ENCODE measurements around the gene TTLL3. TPM values are rescaled to one million over a fixed set of nuclear protein-coding genes. Genes with fewer than 3 reads are reported as not detected.
A peak's percentile ranks its signal among the peaks of the same experiment; 100 is the strongest.
"Not testable (repeated sequence)": the region's sequence is repeated elsewhere in the genome, so short reads cannot be mapped to it uniquely, and the experiment has no call there.

The TTLL3 gene
- total and polyA plus RNA-seq, 3 experiments from 2014 or later = 3.8 to 19.1 (median 18.8) TPM

GRCh38 chr3:9848860-9849259, 38.8 kb downstream of the TTLL3 start:
- H3K4me3 ChIP-seq (ENCODE audit: low read length); H3K9me3 Mint-ChIP-seq; H3K9me3 ChIP-seq (ENCODE audit: low read length); H3K36me3 Mint-ChIP-seq; H3K27ac ChIP-seq (ENCODE audit: low read depth, low read length); H3K4me1 ChIP-seq (ENCODE audit: insufficient read depth, low read length); H3K27me3 ChIP-seq (ENCODE audit: insufficient read depth, low read length, poor library complexity, severe bottlenecking); POLR2A ChIA-PET; H3K36me3 ChIP-seq (ENCODE audit: insufficient read depth, low read length): not testable (repeated sequence)
- Mint-ChIP-seq H3K4me1 (peaks cover 2 to 20% (median 18%) of the 10 kb centered on the region in 3 donors), H3K4me3 (peak overlapping the region in 1 of 7 donors; percentile 78), H3K27ac (peak overlapping the region in 1 of 8 donors; percentile 32), H3K27me3 (peaks cover 2 to 13% of the 10 kb centered on the region in 2 donors)
- peak in 2 of 5 donors; percentile 22 to 42 for DNase-seq
- CTCF ChIA-PET = interaction anchor here (0.6 to 1.4 kb wide), 7 partner anchors 20 to 97 kb away, joined by 3 to 4 read pairs (median 3); partner anchors contain the start of genes CRELD1 and JAGN1

GRCh38 chr3:9851383-9851782, 41.3 kb downstream of the TTLL3 start:
- H3K9me3 ChIP-seq (ENCODE audit: low read length); DNase-seq; H3K36me3 Mint-ChIP-seq; H3K36me3 ChIP-seq (ENCODE audit: insufficient read depth, low read length); H3K4me1 ChIP-seq (ENCODE audit: insufficient read depth, low read length); H3K27ac Mint-ChIP-seq; H3K27me3 ChIP-seq (ENCODE audit: insufficient read depth, low read length, poor library complexity, severe bottlenecking); H3K27ac ChIP-seq (ENCODE audit: low read depth, low read length); H3K4me3 ChIP-seq (ENCODE audit: low read length); H3K9me3 Mint-ChIP-seq; H3K4me3 Mint-ChIP-seq; POLR2A ChIA-PET: not testable (repeated sequence)
- CTCF ChIA-PET = interaction anchor here (1.6 kb wide), 1 partner anchor 81 kb away, joined by 4 read pairs; no protein-coding TSS in a partner anchor
- H3K27me3 Mint-ChIP-seq = peaks cover 4 to 13% of the 10 kb centered on the region in 2 donors
- H3K4me1 Mint-ChIP-seq = peaks cover 3 to 11% (median 11%) of the 10 kb centered on the region in 3 donors

GRCh38 chr3:9851926-9852325, 41.9 kb downstream of the TTLL3 start:
- H3K9me3 Mint-ChIP-seq, POLR2A ChIA-PET: not testable (repeated sequence)

GRCh38 chr3:9852528-9852927, 42.5 kb downstream of the TTLL3 start:
- H3K27ac ChIP-seq (ENCODE audit: low read depth, low read length) = no peak overlapping the region
- H3K4me1 ChIP-seq (ENCODE audit: insufficient read depth, low read length) = no peaks in the 10 kb centered on the region
- DNase-seq = no peak
- H3K36me3 ChIP-seq (ENCODE audit: insufficient read depth, low read length) = no peaks in the 10 kb centered on the region
- Mint-ChIP-seq H3K4me1 (peaks cover 3 to 11% (median 11%) of the 10 kb centered on the region in 3 donors), H3K27ac (no peak overlapping the region), H3K36me3 (no peaks in the 10 kb centered on the region), H3K4me3 (no peak overlapping the region), H3K9me3 (no peaks in the 10 kb centered on the region), H3K27me3 (peaks cover 4 to 13% of the 10 kb centered on the region in 2 donors)
- ChIA-PET POLR2A (no interaction called here), CTCF (no interaction called here)
- H3K27me3 ChIP-seq (ENCODE audit: insufficient read depth, low read length, poor library complexity, severe bottlenecking) = no peaks in the 10 kb centered on the region
- H3K4me3 ChIP-seq (ENCODE audit: low read length) = no peak overlapping the region
- H3K9me3 ChIP-seq (ENCODE audit: low read length) = no peaks in the 10 kb centered on the region

More at GRCh38 chr3:9851926-9852325, 41.9 kb downstream of the TTLL3 start:
- not testable (repeated sequence) for H3K4me3 Mint-ChIP-seq; H3K27me3 ChIP-seq (ENCODE audit: insufficient read depth, low read length, poor library complexity, severe bottlenecking); H3K36me3 Mint-ChIP-seq; DNase-seq; H3K27ac ChIP-seq (ENCODE audit: low read depth, low read length); H3K36me3 ChIP-seq (ENCODE audit: insufficient read depth, low read length); H3K4me3 ChIP-seq (ENCODE audit: low read length); H3K27ac Mint-ChIP-seq; H3K9me3 ChIP-seq (ENCODE audit: low read length); H3K4me1 ChIP-seq (ENCODE audit: insufficient read depth, low read length)
- Mint-ChIP-seq H3K27me3 (peaks cover 4 to 13% of the 10 kb centered on the region in 2 donors), H3K4me1 (peaks cover 3 to 11% (median 11%) of the 10 kb centered on the region in 3 donors)
- CTCF ChIA-PET = interaction anchor here (1.6 kb wide), 1 partner anchor 81 kb away, joined by 4 read pairs; no protein-coding TSS in a partner anchor

- H3K27me3 ChIP-seq (ENCODE audit: insufficient read depth, low read length, poor library complexity, severe bottlenecking); POLR2A ChIA-PET; H3K9me3 ChIP-seq (ENCODE audit: low read length); H3K4me3 ChIP-seq (ENCODE audit: low read length); DNase-seq; H3K36me3 Mint-ChIP-seq; H3K36me3 ChIP-seq (ENCODE audit: insufficient read depth, low read length); H3K27ac ChIP-seq (ENCODE audit: low read depth, low read length); H3K27ac Mint-ChIP-seq; H3K4me1 ChIP-seq (ENCODE audit: insufficient read depth, low read length); H3K9me3 Mint-ChIP-seq: not testable (repeated sequence)
- CTCF ChIA-PET = interaction anchor here (1.1 kb wide), 1 partner anchor 11 kb away, joined by 5 read pairs; the partner anchor contains the start of gene RPUSD3
- Mint-ChIP-seq H3K4me1 (peaks cover 3 to 11% (median 11%) of the 10 kb centered on the region in 3 donors), H3K4me3 (peak overlapping the region in 2 of 7 donors; percentile 9 to 13), H3K27me3 (peaks cover 4 to 13% of the 10 kb centered on the region in 2 donors)
These were observed 44.4 kb downstream of the TTLL3 start for GRCh38 chr3:9854291-9854940.

- DNase-seq = no peak
- ChIA-PET POLR2A (no interaction called here), CTCF (no interaction called here)
These were observed 45.5 kb downstream of the TTLL3 start for GRCh38 chr3:9855594-9855993.

GRCh38 chr3:9859530-9860025, 49.5 kb downstream of the TTLL3 start:
- H3K4me1 ChIP-seq (ENCODE audit: insufficient read depth, low read length) = no peaks in the 10 kb centered on the region
- Mint-ChIP-seq H3K36me3 (no peaks in the 10 kb centered on the region), H3K27me3 (peaks cover 10 to 13% of the 10 kb centered on the region in 2 donors), H3K9me3 (no peaks in the 10 kb centered on the region), H3K27ac (no peak overlapping the region), H3K4me1 (peaks cover 0 to 6% (median 4%) of the 10 kb centered on the region in 3 donors), H3K4me3 (no peak overlapping the region)
- no peak for DNase-seq
- ChIA-PET POLR2A (no interaction called here), CTCF (no interaction called here)
- no peaks in the 10 kb centered on the region for H3K27me3 ChIP-seq (ENCODE audit: insufficient read depth, low read length, poor library complexity, severe bottlenecking)
- no peaks in the 10 kb centered on the region for H3K36me3 ChIP-seq (ENCODE audit: insufficient read depth, low read length)
- no peaks in the 10 kb centered on the region for H3K9me3 ChIP-seq (ENCODE audit: low read length)
- H3K4me3 ChIP-seq (ENCODE audit: low read length) = no peak overlapping the region
- H3K27ac ChIP-seq (ENCODE audit: low read depth, low read length) = no peak overlapping the region

More at GRCh38 chr3:9855594-9855993, 45.5 kb downstream of the TTLL3 start:
- Histone ChIP-seq H3K4me1 (ENCODE audit: insufficient read depth, low read length) (no peaks in the 10 kb centered on the region), H3K4me3 (ENCODE audit: low read length) (no peak overlapping the region), H3K9me3 (ENCODE audit: low read length) (no peaks in the 10 kb centered on the region), H3K27ac (ENCODE audit: low read depth, low read length) (no peak overlapping the region), H3K27me3 (ENCODE audit: insufficient read depth, low read length, poor library complexity, severe bottlenecking) (no peaks in the 10 kb centered on the region), H3K36me3 (ENCODE audit: insufficient read depth, low read length) (no peaks in the 10 kb centered on the region)
- Mint-ChIP-seq H3K36me3 (no peaks in the 10 kb centered on the region), H3K9me3 (no peaks in the 10 kb centered on the region), H3K4me1 (peaks cover 3 to 11% (median 11%) of the 10 kb centered on the region in 3 donors), H3K4me3 (no peak overlapping the region), H3K27me3 (peaks cover 4 to 13% of the 10 kb centered on the region in 2 donors), H3K27ac (no peak overlapping the region)

- Mint-ChIP-seq H3K27ac (no peak overlapping the region), H3K4me1 (peaks cover 0 to 6% (median 1%) of the 10 kb centered on the region in 3 donors), H3K27me3 (peaks cover 10 to 11% of the 10 kb centered on the region in 2 donors), H3K9me3 (no peaks in the 10 kb centered on the region), H3K4me3 (no peak overlapping the region), H3K36me3 (no peaks in the 10 kb centered on the region)
- ChIA-PET POLR2A (no interaction called here), CTCF (no interaction called here)
- no peaks in the 10 kb centered on the region for H3K4me1 ChIP-seq (ENCODE audit: insufficient read depth, low read length)
- H3K9me3 ChIP-seq (ENCODE audit: low read length) = no peaks in the 10 kb centered on the region
- H3K4me3 ChIP-seq (ENCODE audit: low read length) = no peak overlapping the region
- no peak for DNase-seq
- no peaks in the 10 kb centered on the region for H3K36me3 ChIP-seq (ENCODE audit: insufficient read depth, low read length)
- no peak overlapping the region for H3K27ac ChIP-seq (ENCODE audit: low read depth, low read length)
- no peaks in the 10 kb centered on the region for H3K27me3 ChIP-seq (ENCODE audit: insufficient read depth, low read length, poor library complexity, severe bottlenecking)
These were observed 51.1 kb downstream of the TTLL3 start for GRCh38 chr3:9861201-9861600.
